Thyroid gland (tissue), 4 donors: ENCODE data around the gene C19orf81.

Experiments used
- CTCF ChIP-seq, 6 experiments: fragments of 200-600 bp in 3 of 6; fragments of 450-650 bp in 3 of 6; sonication (generic) in 3 of 6; IDR thresholded peaks; one replicate each; pipeline ENCODE4 v1.5.1; 2016 to 2019; ENCODE audit warnings: antibody characterized with exemption in 6 of 6, mild to moderate bottlenecking in 2 of 6, inconsistent platforms in 1 of 6, moderate library complexity in 1 of 6
- POLR2A ChIP-seq, 2 donors: fragments of 450-650 bp; IDR thresholded peaks; one replicate each; pipeline ENCODE4 v1.6.1; 2017; ENCODE audit warnings: antibody characterized with exemption in 2 of 2, mild to moderate bottlenecking in 2 of 2, moderate library complexity in 1 of 2

DNA sequence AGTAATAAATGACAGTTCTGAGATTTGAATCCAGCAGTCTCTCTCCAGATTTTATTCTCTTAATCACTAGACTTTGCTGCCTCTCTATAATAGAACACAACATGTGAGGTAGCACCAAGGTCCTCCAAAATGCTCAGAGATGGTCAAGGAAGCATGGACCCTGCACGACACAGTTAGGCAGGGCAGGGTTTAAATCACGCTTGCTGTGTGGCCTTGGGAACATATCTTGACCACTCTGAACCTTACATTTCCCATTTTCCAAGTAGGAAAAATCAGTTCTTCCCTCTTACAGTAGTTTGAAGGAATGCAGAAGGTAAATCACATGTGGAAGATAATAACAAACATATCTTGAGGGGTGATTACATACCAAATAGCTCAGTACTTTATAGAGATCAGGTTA, 15.9 kb upstream of the C19orf81 start:
- no peak for TF ChIP-seq CTCF (IDR thresholded peaks at IDR 0.05)
- TF ChIP-seq POLR2A (IDR thresholded peaks at IDR 0.05): no peak
